HEK293T (cell line): ENCODE results near the gene CYP2W1.

Experiments
- BHLHE40 ChIP-seq: fragments of 450-650 bp; IDR thresholded peaks from 2 replicates; pipeline ENCODE4 v1.6.1; 2016; ENCODE audit warnings: mild to moderate bottlenecking, moderate library complexity, borderline replicate concordance
- FOXA1 ChIP-seq: fragments of 450-650 bp; IDR thresholded peaks from 2 replicates; pipeline ENCODE4 v1.6.1; 2016; ENCODE audit warnings: mild to moderate bottlenecking
- NFRKB ChIP-seq: fragments of 450-650 bp; IDR thresholded peaks from 2 replicates; pipeline ENCODE4 v1.6.1; 2016; ENCODE audit warnings: mild to moderate bottlenecking, moderate library complexity

- TF ChIP-seq NFRKB (no peak), BHLHE40 (no peak), FOXA1 (no peak)
These were observed 25.4 kb upstream of the CYP2W1 start for GRCh38 chr7:957418-958220.
